ENCODE measurements around the gene SCN2B.

- TF ChIP-seq EZH2 (IDR thresholded peaks at IDR 0.05; ENCODE audit: borderline replicate concordance, low read depth, low read length, severe bottlenecking), result no peak
- TF ChIP-seq CTCF (IDR thresholded peaks at IDR 0.05; ENCODE audit: borderline replicate concordance, extremely low read depth, low read length, poor library complexity, severe bottlenecking), result no peak
These were observed 25.5 kb upstream of the SCN2B start for GRCh38 chr11:118201966-118202365.

Data from DND-41 (cell line).